NCI-H2227 (cell line): ENCODE results near the gene PYCR2.
"Not testable (repeated sequence)": the region's sequence is repeated elsewhere in the genome, so short reads cannot be mapped to it uniquely, and the experiment has no call there.

Experiments used
- DNase-seq: peaks from one replicate; lab custom pipeline; 2025; ENCODE audit not compliant: unreplicated experiment; lab: John Stamatoyannopoulos, UW

PYCR2 gene

GRCh38 chr1:225923692-225924555 is at the start of gene PYCR2:
Gene PYCR2, minus strand, starts transcription at chr1:225924250. Its CDS starts 140 bp downstream, at chr1:225924110.
- DNase-seq = peak; percentile 98

- peak; percentile 78 for DNase-seq
These were observed 49.1 kb upstream of the PYCR2 start for GRCh38 chr1:225973158-225973557.

- DNase-seq = no peak
These were observed 48.5 kb upstream of the PYCR2 start for GRCh38 chr1:225972344-225973152.

GRCh38 chr1:225970592-225971157 is 46.6 kb upstream of the PYCR2 start:
- DNase-seq = not testable (repeated sequence)

GRCh38 chr1:225969751-225970150 is 45.7 kb upstream of the PYCR2 start:
- not testable (repeated sequence) for DNase-seq

GRCh38 chr1:225965231-225965630 is 41.2 kb upstream of the PYCR2 start:
- DNase-seq = no peak

- no peak for DNase-seq
These were observed 39.9 kb upstream of the PYCR2 start for GRCh38 chr1:225963735-225964530.

- DNase-seq = peak; percentile 77
These were observed 38.5 kb upstream of the PYCR2 start for GRCh38 chr1:225962440-225962975.

GRCh38 chr1:225961659-225962439 is 37.8 kb upstream of the PYCR2 start:
- DNase-seq = no peak

GRCh38 chr1:225958041-225958440 is 34.0 kb upstream of the PYCR2 start:
- DNase-seq = no peak

- DNase-seq = no peak
These were observed 30.7 kb upstream of the PYCR2 start for GRCh38 chr1:225954753-225955152.

- no peak for DNase-seq
These were observed 29.3 kb upstream of the PYCR2 start for GRCh38 chr1:225953315-225953714.

- DNase-seq = no peak
These were observed 27.0 kb upstream of the PYCR2 start for GRCh38 chr1:225950905-225951497.

GRCh38 chr1:225949041-225949440 is 25.0 kb upstream of the PYCR2 start:
- DNase-seq = no peak

- DNase-seq = no peak
These were observed 22.8 kb upstream of the PYCR2 start for GRCh38 chr1:225946803-225947202.

GRCh38 chr1:225946082-225946620 is 22.1 kb upstream of the PYCR2 start:
- DNase-seq = no peak

GRCh38 chr1:225945564-225945963 is 21.5 kb upstream of the PYCR2 start:
- DNase-seq = no peak

GRCh38 chr1:225944951-225945350 is 20.9 kb upstream of the PYCR2 start:
- no peak for DNase-seq

GRCh38 chr1:225944387-225944786 is 20.3 kb upstream of the PYCR2 start:
- DNase-seq = no peak
